HepG2 (cell line): ENCODE measurements around the gene NOL4L. TPM values are rescaled to one million over a fixed set of nuclear protein-coding genes. Genes with fewer than 3 reads are reported as not detected.
A peak's percentile ranks its signal among the peaks of the same experiment; 100 is the strongest.

Experiments used
- ELK4 ChIP-seq: sonication (generic); formaldehyde crosslinking; IDR thresholded peaks from 2 replicates; pipeline ENCODE4 v1.9.0; 2021; ENCODE audit warnings: missing genetic modification reagents, borderline replicate concordance
- HBP1 ChIP-seq: IDR thresholded peaks from 2 replicates; pipeline ENCODE4 v1.6.1; 2016; ENCODE audit warnings: low read depth, control low read depth
- HNRNPH1 ChIP-seq: fragments of 200-400 bp; formaldehyde crosslinking; optimal IDR thresholded peaks from 2 replicates; pipeline ENCODE3; 2017; ENCODE audit warnings: mild to moderate bottlenecking, low read depth, low read length
- IKZF4 ChIP-seq: sonication (generic); formaldehyde crosslinking; IDR thresholded peaks from 2 replicates; pipeline ENCODE4 v1.5.1; 2020; ENCODE audit warnings: borderline replicate concordance, mild to moderate bottlenecking, low read depth, missing genetic modification reagents; ENCODE audit errors: not compliant biosample characterization
- ISX ChIP-seq: sonication (generic); formaldehyde crosslinking; conservative IDR thresholded peaks from 2 replicates; pipeline ENCODE4 v1.5.0; 2020; ENCODE audit warnings: missing genetic modification reagents
- MBD4 ChIP-seq: IDR thresholded peaks from 2 replicates; pipeline ENCODE4 v1.6.1; 2012; ENCODE audit warnings: low read length, inconsistent platforms, borderline replicate concordance
- NPAS2 ChIP-seq: sonication (generic); formaldehyde crosslinking; IDR thresholded peaks from 2 replicates; pipeline ENCODE4 v1.8.0; 2022; ENCODE audit warnings: mild to moderate bottlenecking, missing genetic modification reagents, borderline replicate concordance
- PAWR ChIP-seq: sonication (generic); formaldehyde crosslinking; IDR thresholded peaks from 2 replicates; pipeline ENCODE4 v1.4.0; 2020; ENCODE audit warnings: missing genetic modification reagents, mild to moderate bottlenecking, borderline replicate concordance
- PBX3 ChIP-seq: sonication (generic); formaldehyde crosslinking; IDR thresholded peaks from 2 replicates; pipeline ENCODE4 v1.8.1; 2023; ENCODE audit warnings: missing genetic modification reagents, inconsistent platforms, borderline replicate concordance
- SATB2 ChIP-seq: sonication (generic); formaldehyde crosslinking; IDR thresholded peaks from 2 replicates; pipeline ENCODE4 v1.5.0; 2020; ENCODE audit warnings: missing genetic modification reagents
- ZNF432 ChIP-seq: sonication (generic); formaldehyde crosslinking; IDR thresholded peaks from 2 replicates; pipeline ENCODE4 v1.5.0; 2020; ENCODE audit warnings: missing genetic modification reagents, mild to moderate bottlenecking, borderline replicate concordance
- ZNF546 ChIP-seq: sonication (generic); formaldehyde crosslinking; conservative IDR thresholded peaks from 2 replicates; pipeline ENCODE4 v1.8.1; 2023; ENCODE audit warnings: mild to moderate bottlenecking, missing genetic modification reagents
- ZNF547 ChIP-seq: sonication (generic); formaldehyde crosslinking; IDR thresholded peaks from 2 replicates; pipeline ENCODE4 v1.5.1; 2020; ENCODE audit warnings: mild to moderate bottlenecking, missing genetic modification reagents
- ZNF549 ChIP-seq: sonication (generic); formaldehyde crosslinking; IDR thresholded peaks from 2 replicates; pipeline ENCODE4 v1.5.0; 2020; ENCODE audit warnings: missing genetic modification reagents
- polyA plus RNA-seq, 8 experiments: library from polyadenylated mRNA; depleted of rRNA in 3 of 8; stranded (reverse) in 7 of 8; unstranded in 1 of 8; fragments of >200 nt; fragmentation: Illumina TruSeq in 4 of 8; extraction: Trizol in 4 of 8; gene quantifications; 2 replicates each; pipeline versions ENCODE4 v1.2.1 to v1.2.3, GENCODE V29; 2011 to 2016; ENCODE audit warnings: low read depth in 4 of 8, missing spikeins in 1 of 8, mixed read lengths in 1 of 8; ENCODE audit not compliant: insufficient read depth in 1 of 8
- total RNA-seq, 5 experiments: library from RNA; depleted of rRNA; stranded (reverse); fragments of >200 nt; fragmentation: Illumina TruSeq; extraction: Trizol; gene quantifications; 2 replicates each; pipeline ENCODE4 v1.2.3, GENCODE V29; 2016; ENCODE audit warnings: low read depth in 1 of 5
- TF ChIP-seq, protein P1 (sequence below): sonication (generic); formaldehyde crosslinking; IDR thresholded peaks from 2 replicates; pipeline ENCODE4 v1.5.1; 2020; ENCODE audit warnings: mild to moderate bottlenecking, missing genetic modification reagents, borderline replicate concordance
- TF ChIP-seq, protein P2 (sequence below): sonication (generic); formaldehyde crosslinking; IDR thresholded peaks from 2 replicates; pipeline ENCODE4 v1.5.0; 2020; ENCODE audit warnings: missing genetic modification reagents

The NOL4L gene
- total and polyA plus RNA-seq, 2 of the 13 experiments (the other 11 are each of a cell fraction or from before 2014, with no cell fraction given) = 16.6 to 35.4 TPM

DNA sequence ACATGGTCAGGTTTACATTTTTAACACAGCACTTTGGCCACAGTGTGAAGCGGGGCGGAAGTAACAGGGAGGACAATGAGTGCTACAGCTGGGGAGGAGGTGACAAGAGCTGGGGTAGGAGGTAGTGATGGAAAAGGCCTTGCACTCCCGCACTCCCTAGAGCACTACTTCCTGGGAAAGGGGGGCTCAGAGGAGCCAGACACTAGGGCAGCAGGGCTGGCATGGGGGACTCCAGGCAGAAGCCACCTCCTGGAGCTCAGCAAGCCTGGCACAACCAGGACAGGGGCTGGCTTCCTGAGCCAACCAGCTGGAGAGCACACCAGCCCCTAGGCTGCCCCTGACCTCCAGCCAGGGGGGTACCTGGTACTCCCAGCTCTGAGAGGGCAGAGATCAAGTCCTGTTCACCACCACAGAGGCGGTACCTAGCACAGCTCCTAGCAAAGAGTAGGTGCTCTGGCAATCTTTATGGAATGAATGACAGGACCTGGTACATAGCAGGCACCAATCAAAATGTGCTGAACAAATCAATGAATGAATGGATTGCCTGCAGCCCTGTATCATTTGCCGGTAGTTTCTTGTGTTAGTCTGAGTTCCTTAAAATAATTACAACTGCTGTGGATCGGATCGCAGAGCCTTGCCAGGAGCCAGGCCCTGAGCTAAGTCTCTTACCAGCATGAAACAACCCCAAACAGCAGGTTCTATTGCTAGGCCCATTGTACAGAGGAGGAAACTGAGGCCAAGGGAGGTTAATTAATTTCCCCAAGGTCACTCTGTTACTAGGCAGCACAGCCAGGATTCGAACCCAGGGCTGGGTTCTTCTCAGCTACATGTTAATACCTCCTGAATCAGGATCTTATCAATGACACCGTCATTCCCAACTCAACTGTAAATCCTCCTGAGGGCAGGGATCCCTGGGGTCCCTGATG, 15.5 kb downstream of the NOL4L start (continued):
- TF ChIP-seq, protein P1, sequence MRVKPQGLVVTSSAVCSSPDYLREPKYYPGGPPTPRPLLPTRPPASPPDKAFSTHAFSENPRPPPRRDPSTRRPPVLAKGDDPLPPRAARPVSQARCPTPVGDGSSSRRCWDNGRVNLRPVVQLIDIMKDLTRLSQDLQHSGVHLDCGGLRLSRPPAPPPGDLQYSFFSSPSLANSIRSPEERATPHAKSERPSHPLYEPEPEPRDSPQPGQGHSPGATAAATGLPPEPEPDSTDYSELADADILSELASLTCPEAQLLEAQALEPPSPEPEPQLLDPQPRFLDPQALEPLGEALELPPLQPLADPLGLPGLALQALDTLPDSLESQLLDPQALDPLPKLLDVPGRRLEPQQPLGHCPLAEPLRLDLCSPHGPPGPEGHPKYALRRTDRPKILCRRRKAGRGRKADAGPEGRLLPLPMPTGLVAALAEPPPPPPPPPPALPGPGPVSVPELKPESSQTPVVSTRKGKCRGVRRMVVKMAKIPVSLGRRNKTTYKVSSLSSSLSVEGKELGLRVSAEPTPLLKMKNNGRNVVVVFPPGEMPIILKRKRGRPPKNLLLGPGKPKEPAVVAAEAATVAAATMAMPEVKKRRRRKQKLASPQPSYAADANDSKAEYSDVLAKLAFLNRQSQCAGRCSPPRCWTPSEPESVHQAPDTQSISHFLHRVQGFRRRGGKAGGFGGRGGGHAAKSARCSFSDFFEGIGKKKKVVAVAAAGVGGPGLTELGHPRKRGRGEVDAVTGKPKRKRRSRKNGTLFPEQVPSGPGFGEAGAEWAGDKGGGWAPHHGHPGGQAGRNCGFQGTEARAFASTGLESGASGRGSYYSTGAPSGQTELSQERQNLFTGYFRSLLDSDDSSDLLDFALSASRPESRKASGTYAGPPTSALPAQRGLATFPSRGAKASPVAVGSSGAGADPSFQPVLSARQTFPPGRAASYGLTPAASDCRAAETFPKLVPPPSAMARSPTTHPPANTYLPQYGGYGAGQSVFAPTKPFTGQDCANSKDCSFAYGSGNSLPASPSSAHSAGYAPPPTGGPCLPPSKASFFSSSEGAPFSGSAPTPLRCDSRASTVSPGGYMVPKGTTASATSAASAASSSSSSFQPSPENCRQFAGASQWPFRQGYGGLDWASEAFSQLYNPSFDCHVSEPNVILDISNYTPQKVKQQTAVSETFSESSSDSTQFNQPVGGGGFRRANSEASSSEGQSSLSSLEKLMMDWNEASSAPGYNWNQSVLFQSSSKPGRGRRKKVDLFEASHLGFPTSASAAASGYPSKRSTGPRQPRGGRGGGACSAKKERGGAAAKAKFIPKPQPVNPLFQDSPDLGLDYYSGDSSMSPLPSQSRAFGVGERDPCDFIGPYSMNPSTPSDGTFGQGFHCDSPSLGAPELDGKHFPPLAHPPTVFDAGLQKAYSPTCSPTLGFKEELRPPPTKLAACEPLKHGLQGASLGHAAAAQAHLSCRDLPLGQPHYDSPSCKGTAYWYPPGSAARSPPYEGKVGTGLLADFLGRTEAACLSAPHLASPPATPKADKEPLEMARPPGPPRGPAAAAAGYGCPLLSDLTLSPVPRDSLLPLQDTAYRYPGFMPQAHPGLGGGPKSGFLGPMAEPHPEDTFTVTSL = peak; percentile 64; the same call in 1 of the 2 replicates
- TF ChIP-seq ZNF547 (CRISPR knock-in tag) (no peak), IKZF4 (CRISPR knock-in tag) (no peak), ISX (CRISPR knock-in tag) (no peak), ZNF549 (no peak), NPAS2 (CRISPR knock-in tag) (no peak), ZNF546 (CRISPR knock-in tag) (peak; percentile 65; the same call in 1 of the 2 replicates), HNRNPH1 (no peak), SATB2 (no peak), ELK4 (CRISPR knock-in tag) (no peak), PAWR (CRISPR knock-in tag) (no peak; the same call in 1 of the 2 replicates), MBD4 (no peak), PBX3 (CRISPR knock-in tag) (no peak), ZNF432 (CRISPR knock-in tag) (no peak), HBP1 (CRISPR knock-in tag) (no peak)
- TF ChIP-seq, protein P2, sequence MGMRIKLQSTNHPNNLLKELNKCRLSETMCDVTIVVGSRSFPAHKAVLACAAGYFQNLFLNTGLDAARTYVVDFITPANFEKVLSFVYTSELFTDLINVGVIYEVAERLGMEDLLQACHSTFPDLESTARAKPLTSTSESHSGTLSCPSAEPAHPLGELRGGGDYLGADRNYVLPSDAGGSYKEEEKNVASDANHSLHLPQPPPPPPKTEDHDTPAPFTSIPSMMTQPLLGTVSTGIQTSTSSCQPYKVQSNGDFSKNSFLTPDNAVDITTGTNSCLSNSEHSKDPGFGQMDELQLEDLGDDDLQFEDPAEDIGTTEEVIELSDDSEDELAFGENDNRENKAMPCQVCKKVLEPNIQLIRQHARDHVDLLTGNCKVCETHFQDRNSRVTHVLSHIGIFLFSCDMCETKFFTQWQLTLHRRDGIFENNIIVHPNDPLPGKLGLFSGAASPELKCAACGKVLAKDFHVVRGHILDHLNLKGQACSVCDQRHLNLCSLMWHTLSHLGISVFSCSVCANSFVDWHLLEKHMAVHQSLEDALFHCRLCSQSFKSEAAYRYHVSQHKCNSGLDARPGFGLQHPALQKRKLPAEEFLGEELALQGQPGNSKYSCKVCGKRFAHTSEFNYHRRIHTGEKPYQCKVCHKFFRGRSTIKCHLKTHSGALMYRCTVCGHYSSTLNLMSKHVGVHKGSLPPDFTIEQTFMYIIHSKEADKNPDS = peak; percentile 89; the same call in 1 of the 2 replicates
